ENCODE results near the gene TRIM37. TPM values are rescaled to one million over a fixed set of nuclear protein-coding genes. Genes with fewer than 3 reads are reported as not detected.

The TRIM37 gene
- total RNA-seq, 1 donor from 2014 or later = 86.4 TPM

DNA sequence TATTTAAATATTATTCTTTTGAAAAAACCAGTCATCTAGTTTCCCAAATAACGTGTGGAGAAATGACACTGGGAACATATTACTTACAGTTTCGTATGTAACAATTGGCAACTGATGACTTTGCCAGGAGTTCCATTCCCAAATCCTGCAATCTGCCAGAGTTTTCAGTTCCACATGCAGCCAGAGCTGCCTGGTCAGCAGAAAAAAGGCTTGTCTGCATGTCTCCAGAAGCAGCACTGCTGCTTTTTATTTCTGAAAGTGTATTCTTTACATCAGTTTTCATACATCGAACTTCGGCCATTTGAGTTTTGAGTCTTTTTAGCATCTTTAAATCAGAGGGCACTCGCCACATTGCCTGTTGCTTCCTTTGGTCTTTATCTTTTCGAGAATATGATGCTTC lies 78.4 kb downstream of the TRIM37 start:
- no peak overlapping the region for H2AFZ ChIP-seq (replicated peaks)
- peaks cover 10% of the 10 kb centered on the region for H3K36me3 Mint-ChIP-seq
- TF ChIP-seq EZH2 (IDR thresholded peaks at IDR 0.05) = no peak
- TF ChIP-seq, protein P1, sequence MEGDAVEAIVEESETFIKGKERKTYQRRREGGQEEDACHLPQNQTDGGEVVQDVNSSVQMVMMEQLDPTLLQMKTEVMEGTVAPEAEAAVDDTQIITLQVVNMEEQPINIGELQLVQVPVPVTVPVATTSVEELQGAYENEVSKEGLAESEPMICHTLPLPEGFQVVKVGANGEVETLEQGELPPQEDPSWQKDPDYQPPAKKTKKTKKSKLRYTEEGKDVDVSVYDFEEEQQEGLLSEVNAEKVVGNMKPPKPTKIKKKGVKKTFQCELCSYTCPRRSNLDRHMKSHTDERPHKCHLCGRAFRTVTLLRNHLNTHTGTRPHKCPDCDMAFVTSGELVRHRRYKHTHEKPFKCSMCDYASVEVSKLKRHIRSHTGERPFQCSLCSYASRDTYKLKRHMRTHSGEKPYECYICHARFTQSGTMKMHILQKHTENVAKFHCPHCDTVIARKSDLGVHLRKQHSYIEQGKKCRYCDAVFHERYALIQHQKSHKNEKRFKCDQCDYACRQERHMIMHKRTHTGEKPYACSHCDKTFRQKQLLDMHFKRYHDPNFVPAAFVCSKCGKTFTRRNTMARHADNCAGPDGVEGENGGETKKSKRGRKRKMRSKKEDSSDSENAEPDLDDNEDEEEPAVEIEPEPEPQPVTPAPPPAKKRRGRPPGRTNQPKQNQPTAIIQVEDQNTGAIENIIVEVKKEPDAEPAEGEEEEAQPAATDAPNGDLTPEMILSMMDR (IDR thresholded peaks at IDR 0.05) = no peak
- no peak for TF ChIP-seq EZH2phosphoT487 (IDR thresholded peaks at IDR 0.05)

DNA sequence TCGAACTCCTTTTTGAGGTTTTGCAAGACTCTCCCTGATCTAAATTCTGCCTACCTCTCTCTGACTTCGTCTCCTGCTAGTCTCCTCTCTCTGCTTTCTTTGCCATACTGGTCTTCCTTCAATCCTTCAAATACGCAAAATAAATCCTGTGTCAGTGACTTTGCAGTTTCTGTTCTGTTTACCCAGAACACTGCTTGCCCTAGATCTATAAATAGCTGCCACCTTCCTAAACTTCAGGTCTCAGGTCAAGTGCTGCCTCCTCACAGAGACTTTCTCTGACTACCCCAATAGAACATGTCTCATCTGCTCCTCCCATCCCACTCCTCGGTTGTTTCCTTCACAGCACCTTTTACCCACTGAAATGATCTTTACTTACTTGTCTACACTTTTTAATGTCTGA lies 78.9 kb downstream of the TRIM37 start:
- H2AFZ ChIP-seq (replicated peaks) = no peak overlapping the region
- Mint-ChIP-seq H3K27me3 (ENCODE audit: insufficient read depth, low read depth) (no peaks in the 10 kb centered on the region), H3K4me1 (no peaks in the 10 kb centered on the region), H3K27ac (no peak overlapping the region), H3K4me3 (no peak overlapping the region), H3K36me3 (peaks cover 10% of the 10 kb centered on the region), H3K9me3 (no peaks in the 10 kb centered on the region)
- no peaks in the 10 kb centered on the region for H3K9me3 ChIP-seq (ENCODE audit: low read depth)
- H3F3A ChIP-seq (ENCODE audit: low read depth) = peaks cover 4% of the 10 kb centered on the region
- no peak for TF ChIP-seq EZH2phosphoT487 (IDR thresholded peaks at IDR 0.05)
- no peak for TF ChIP-seq EZH2 (IDR thresholded peaks at IDR 0.05)
- TF ChIP-seq, protein P1 (IDR thresholded peaks at IDR 0.05) = no peak
- no peak for DNase-seq (ENCODE audit: low spot score)
- no peak overlapping the region for H3K4me2 ChIP-seq
- no peaks in the 10 kb centered on the region for H3K79me2 ChIP-seq (ENCODE audit: low read depth)
- peaks cover 6% of the 10 kb centered on the region for H3K36me3 ChIP-seq
- H3K4me3 ChIP-seq = no peak overlapping the region
- H3K9ac ChIP-seq = no peak overlapping the region
- no peaks in the 10 kb centered on the region for H3K4me1 ChIP-seq
- H4K20me1 ChIP-seq (ENCODE audit: low read depth) = no peaks in the 10 kb centered on the region
- H3K27ac ChIP-seq = no peak overlapping the region
- no peaks in the 10 kb centered on the region for H3K27me3 ChIP-seq

More for the DNA sequence above, 78.4 kb downstream of the TRIM37 start:
- Histone ChIP-seq H4K20me1 (ENCODE audit: low read depth) (no peaks in the 10 kb centered on the region), H3K4me1 (no peaks in the 10 kb centered on the region), H3K9ac (no peak overlapping the region), H3K4me3 (no peak overlapping the region), H3K36me3 (peaks cover 6% of the 10 kb centered on the region), H3K27ac (no peak overlapping the region), H3K27me3 (no peaks in the 10 kb centered on the region), H3K79me2 (ENCODE audit: low read depth) (no peaks in the 10 kb centered on the region), H3K4me2 (no peak overlapping the region), H3K9me3 (ENCODE audit: low read depth) (no peaks in the 10 kb centered on the region), H3F3A (ENCODE audit: low read depth) (peaks cover 4% of the 10 kb centered on the region)
- no peaks in the 10 kb centered on the region for H3K27me3 Mint-ChIP-seq (ENCODE audit: insufficient read depth, low read depth)
- H3K4me1 Mint-ChIP-seq = no peaks in the 10 kb centered on the region
- no peaks in the 10 kb centered on the region for H3K9me3 Mint-ChIP-seq
- no peak overlapping the region for H3K4me3 Mint-ChIP-seq
- DNase-seq (ENCODE audit: low spot score) = no peak
- no peak overlapping the region for H3K27ac Mint-ChIP-seq

DNA sequence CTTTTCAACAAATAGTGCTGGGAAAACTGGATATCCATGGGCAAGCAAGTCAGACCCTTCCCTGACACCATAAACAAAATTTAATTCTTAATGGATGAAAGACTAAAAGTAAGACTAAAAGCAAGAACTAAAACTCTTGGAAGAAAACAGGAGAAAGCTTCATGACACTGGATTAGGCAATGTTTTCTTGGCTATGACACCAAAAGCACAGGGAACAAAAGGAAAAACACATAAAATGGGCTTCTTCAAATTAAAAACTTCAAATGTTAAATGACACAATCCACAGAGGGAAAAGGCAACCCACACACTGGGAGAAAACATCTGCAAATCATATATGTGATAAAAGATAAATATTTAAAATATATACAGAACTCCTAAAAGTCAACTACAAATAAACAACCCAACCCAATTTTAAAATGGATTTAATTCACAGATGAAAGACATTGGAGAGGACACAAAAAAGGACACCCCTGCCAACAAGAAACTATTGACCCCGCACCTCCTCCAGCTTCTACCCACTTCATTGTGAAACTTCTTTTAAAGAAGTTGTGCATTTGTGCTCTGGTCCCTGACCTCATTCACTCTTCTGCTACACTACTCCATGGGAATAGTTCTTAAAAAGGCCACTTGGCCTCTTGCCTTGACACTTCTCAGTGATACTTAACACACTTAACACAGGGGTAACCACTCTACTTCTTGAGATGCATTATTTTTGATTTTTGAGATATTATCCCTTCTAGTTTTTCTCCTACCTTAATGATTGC lies 80.3 kb downstream of the TRIM37 start:
- Histone ChIP-seq H3K4me2 (no peak overlapping the region), H3K27ac (peak overlapping the region; percentile 16), H2AFZ (replicated peaks) (no peak overlapping the region), H3K79me2 (ENCODE audit: low read depth) (no peaks in the 10 kb centered on the region), H3K4me1 (no peaks in the 10 kb centered on the region), H3K27me3 (no peaks in the 10 kb centered on the region), H3K36me3 (peaks cover 6% of the 10 kb centered on the region), H3K4me3 (no peak overlapping the region), H3K9me3 (ENCODE audit: low read depth) (no peaks in the 10 kb centered on the region), H4K20me1 (ENCODE audit: low read depth) (no peaks in the 10 kb centered on the region), H3K9ac (no peak overlapping the region), H3F3A (ENCODE audit: low read depth) (peaks cover 4% of the 10 kb centered on the region)
- Mint-ChIP-seq H3K27me3 (ENCODE audit: insufficient read depth, low read depth) (no peaks in the 10 kb centered on the region), H3K9me3 (no peaks in the 10 kb centered on the region), H3K27ac (no peak overlapping the region), H3K4me1 (no peaks in the 10 kb centered on the region), H3K4me3 (no peak overlapping the region), H3K36me3 (peaks cover 12% of the 10 kb centered on the region)
- no peak for DNase-seq (ENCODE audit: low spot score)
- TF ChIP-seq EZH2phosphoT487 (IDR thresholded peaks at IDR 0.05) (no peak), EZH2 (IDR thresholded peaks at IDR 0.05) (no peak)
- TF ChIP-seq, protein P1 (IDR thresholded peaks at IDR 0.05) = no peak
